Esophagus mucosa (tissue), 1 donor: ENCODE measurements around the gene C5orf34. TPM values are rescaled to one million over a fixed set of nuclear protein-coding genes. Genes with fewer than 3 reads are reported as not detected.

Experiments used
- total RNA-seq: library from RNA; stranded (reverse); gene quantifications from one replicate; pipeline ENCODE4 v1.2.4, GENCODE V29; 2023
- donor health status: DM: yes; HTN: yes; CAD: no.

C5orf34 gene
- total RNA-seq, 1 donor from 2014 or later = 1.2 TPM

Other genes starting within 250 kb of the C5orf34 start
- gene HMGCS1, start 201.7 kb downstream of the C5orf34 start, total RNA-seq = 307 TPM
- 7.0 TPM for gene CCL28, start 102.8 kb downstream of the C5orf34 start, total RNA-seq
- gene TMEM267, start 31.3 kb downstream of the C5orf34 start, total RNA-seq = 8.8 TPM
- 50.4 TPM for gene PAIP1, start 41.9 kb upstream of the C5orf34 start, total RNA-seq
- gene NNT, start 88.0 kb upstream of the C5orf34 start, total RNA-seq = 34.2 TPM